K562 (cell line): ENCODE results near the gene GREB1. TPM values are rescaled to one million over a fixed set of nuclear protein-coding genes. Genes with fewer than 3 reads are reported as not detected.

ENCODE experiments used
- ATAC-seq: fragments of 200-7000 bp; cut with Tn5 transposase; 3 replicates; pipeline ENCODE4 v1.9.1; 2020; ENCODE audit warnings: moderate library complexity
- BruUV-seq: library from RNA; stranded (reverse); fragments of 400-500 nt; replicated peaks from 2 replicates; lab custom pipeline; 2021; lab: Mats Ljungman, UMichigan
- CTCF ChIA-PET: fragments of 300-600 bp; formaldehyde crosslinking; extraction: SDS; loops from one replicate; lab custom pipeline; 2021; ENCODE audit warnings: low intra/inter-chr PET ratio; lab: Yijun Ruan, JAX
- POLR2A ChIA-PET: fragments of 300-600, 350-650 bp; sonication (Branson Sonifier 250); formaldehyde crosslinking; extraction: SDS; loops from one replicate; lab custom pipeline; 2021; ENCODE audit warnings: antibody characterized with exemption, inconsistent platforms; lab: Yijun Ruan, JAX
- DNase-seq, 4 experiments: peaks; one replicate each; pipeline versions ENCODE4 v3.0.0 to v3.0.0-alpha.2; 2011 to 2018; ENCODE audit warnings: low spot score in 3 of 4, mixed read lengths in 3 of 4; ENCODE audit errors: extremely low read depth in 1 of 4
- FAIRE-seq: peaks from 2 replicates; lab custom pipeline; 2011; peaks lifted over from hg19 to GRCh38; lab: Jason Lieb, UNC
- H2AFZ ChIP-seq: 2 replicates; pipeline ENCODE4 v1.6.0; 2011; ENCODE audit warnings: low read depth, low read length, control low read depth, inconsistent platforms
- H3K27ac ChIP-seq: fragments of 200-600 bp; 3 replicates; pipeline ENCODE4 v1.8.0; 2011; ENCODE audit warnings: low read depth, mild to moderate bottlenecking, control low read depth, inconsistent platforms, low read length, moderate library complexity, mixed read lengths; ENCODE audit errors: extremely low read depth
- H3K27me3 ChIP-seq, 2 experiments: fragments of 300-600 bp in 1 of 2; 2 replicates in 1 of 2; 3 replicates in 1 of 2; pipeline versions ENCODE4 v1.6.0 to v1.8.0; 2011; ENCODE audit warnings: inconsistent platforms in 2 of 2, low read length in 2 of 2, mild to moderate bottlenecking in 1 of 2, mixed read lengths in 1 of 2, moderate library complexity in 1 of 2; ENCODE audit not compliant: control insufficient read depth in 2 of 2, insufficient read depth in 2 of 2
- H3K36me3 ChIP-seq: fragments of 300-600 bp; 3 replicates; pipeline ENCODE4 v1.8.0; 2011; ENCODE audit warnings: mild to moderate bottlenecking, low read length, inconsistent platforms; ENCODE audit not compliant: control insufficient read depth, insufficient read depth
- H3K4me1 ChIP-seq, 2 experiments: fragments of 200-600 bp in 1 of 2; replicated peaks in 1 of 2; 2 replicates in 1 of 2; 3 replicates in 1 of 2; pipeline versions ENCODE4 v1.5.1 to v1.8.0; 2011; ENCODE audit warnings: inconsistent platforms in 2 of 2, low read length in 2 of 2, mild to moderate bottlenecking in 1 of 2, mixed read lengths in 1 of 2, moderate library complexity in 1 of 2; ENCODE audit not compliant: control insufficient read depth in 2 of 2, insufficient read depth in 2 of 2
- H3K4me2 ChIP-seq: 2 replicates; pipeline ENCODE4 v1.6.1; 2011; ENCODE audit warnings: low read length, control low read depth, inconsistent platforms, mixed read lengths; ENCODE audit not compliant: insufficient read depth
- H3K4me3 ChIP-seq: fragments of 200-600 bp; sonication (generic), shearing (Covaris generic); 2 replicates; pipeline ENCODE4 v1.5.1; 2016; ENCODE audit warnings: control low read depth, inconsistent platforms
- H3K79me2 ChIP-seq: fragments of 200-600 bp; 3 replicates; pipeline ENCODE4 v1.8.0; 2011; ENCODE audit warnings: low read length, inconsistent platforms; ENCODE audit not compliant: control insufficient read depth, insufficient read depth
- H3K9ac ChIP-seq, 2 experiments: 2 replicates each; pipeline versions ENCODE4 v1.6.0 to v1.6.1; 2011; ENCODE audit warnings: low read depth in 2 of 2, low read length in 2 of 2, control low read depth in 1 of 2, inconsistent platforms in 1 of 2, mild to moderate bottlenecking in 1 of 2, mixed read lengths in 1 of 2; ENCODE audit not compliant: insufficient read depth in 1 of 2
- H3K9me1 ChIP-seq: one replicate; pipeline ENCODE4 v1.6.0; 2011; ENCODE audit warnings: inconsistent platforms, mild to moderate bottlenecking, low read length, moderate library complexity; ENCODE audit not compliant: control insufficient read depth, insufficient read depth
- H3K9me3 ChIP-seq: replicated peaks from 2 replicates; pipeline ENCODE4 v1.5.1; 2011; ENCODE audit warnings: low read depth, low read length, inconsistent platforms; ENCODE audit not compliant: control insufficient read depth, insufficient read depth
- H4K20me1 ChIP-seq: replicated peaks from 2 replicates; pipeline ENCODE4 v1.6.1; 2011; ENCODE audit warnings: low read length, inconsistent platforms, mixed read lengths; ENCODE audit not compliant: control insufficient read depth, insufficient read depth
- CAMTA2 ChIP-seq: fragments of 250-450 bp; sonication (Bioruptor Pico); conservative IDR thresholded peaks from 2 replicates; pipeline ENCODE4 v1.5.1; 2022
- CBX2 ChIP-seq: fragments of 200-600 bp; sonication (generic); IDR thresholded peaks from one replicate; pipeline ENCODE4 v1.6.1; 2012; ENCODE audit warnings: mild to moderate bottlenecking, low read length, inconsistent platforms; ENCODE audit not compliant: insufficient read depth, poor library complexity, severe bottlenecking
- FOXK2 ChIP-seq, 2 experiments: fragments of 450-650 bp; IDR thresholded peaks in 1 of 2; conservative IDR thresholded peaks in 1 of 2; 2 replicates each; pipeline ENCODE4 v1.6.1; 2016; ENCODE audit warnings: low read depth in 2 of 2, mild to moderate bottlenecking in 1 of 2
- GABPB2 ChIP-seq: fragments of 250-450 bp; sonication (Bioruptor Pico); conservative IDR thresholded peaks from 2 replicates; pipeline ENCODE4 v1.5.1; 2021; ENCODE audit warnings: mild to moderate bottlenecking
- PHF20 ChIP-seq: fragments of 450-650 bp; IDR thresholded peaks from 2 replicates; pipeline ENCODE4 v1.6.1; 2018; ENCODE audit not compliant: partially characterized antibody
- PML ChIP-seq: IDR thresholded peaks from 2 replicates; pipeline ENCODE4 v1.6.1; 2012; ENCODE audit warnings: low read length, inconsistent platforms
- WGBS: fragments of 100-300 bp; shearing (Covaris generic); methylation state at CpG from one replicate; pipeline ENCODE4 v1.1.6; 2016; ENCODE audit warnings: low coverage, mixed read lengths; ENCODE audit not compliant: insufficient coverage; ENCODE audit errors: missing lambda C conversion rate; 5-methylcytosine and 5-hydroxymethylcytosine counted together
- in situ Hi-C: fragments of 300-500 bp; cut with MboI; formaldehyde crosslinking; loops from 4 replicates; pipeline ENCODE4 v1.15.0; 2018; ENCODE audit warnings: inconsistent platforms, mixed read lengths
- intact Hi-C: fragments of 100-400 bp; cut with micrococcal nuclease; formaldehyde crosslinking; loops from 2 replicates; pipeline ENCODE4 v1.14.2; 2022
- polyA plus RNA-seq, 8 experiments: library from polyadenylated mRNA; depleted of rRNA in 4 of 8; stranded (reverse) in 5 of 8; unstranded in 3 of 8; fragments of >200 nt; fragmentation: Nextera tagmentation in 2 of 8; fragmentation: Illumina TruSeq in 1 of 8; extraction: Ambion mirVana in 2 of 8; extraction: Trizol in 1 of 8; gene quantifications; 2 replicates each; pipeline versions ENCODE4 v1.2.1 to v1.2.3, GENCODE V29; 2011 to 2014; ENCODE audit warnings: inconsistent platforms in 1 of 8, missing spikeins in 1 of 8
- total RNA-seq, 7 experiments: library from RNA; depleted of rRNA in 6 of 7; stranded (reverse); fragments of >200 nt in 6 of 7; fragmentation: Illumina TruSeq in 2 of 7; extraction: Trizol in 2 of 7; gene quantifications; 2 replicates each; pipeline versions ENCODE4 v1.2.1 to v1.2.3, GENCODE V29; 2011 to 2021; ENCODE audit warnings: low replicate concordance in 1 of 7
- TF ChIP-seq, protein P1 (sequence below): fragments of 450-650 bp; formaldehyde crosslinking; IDR thresholded peaks from 2 replicates; pipeline ENCODE4 v1.4.0; 2020; ENCODE audit warnings: mild to moderate bottlenecking, mixed read lengths

Gene GREB1
- total and polyA plus RNA-seq, 9 of the 15 experiments (the other 6 are each of a cell fraction or from before 2014, with no cell fraction given), result 0.04 to 0.86 (median 0.10) TPM; not detected in 1

DNA sequence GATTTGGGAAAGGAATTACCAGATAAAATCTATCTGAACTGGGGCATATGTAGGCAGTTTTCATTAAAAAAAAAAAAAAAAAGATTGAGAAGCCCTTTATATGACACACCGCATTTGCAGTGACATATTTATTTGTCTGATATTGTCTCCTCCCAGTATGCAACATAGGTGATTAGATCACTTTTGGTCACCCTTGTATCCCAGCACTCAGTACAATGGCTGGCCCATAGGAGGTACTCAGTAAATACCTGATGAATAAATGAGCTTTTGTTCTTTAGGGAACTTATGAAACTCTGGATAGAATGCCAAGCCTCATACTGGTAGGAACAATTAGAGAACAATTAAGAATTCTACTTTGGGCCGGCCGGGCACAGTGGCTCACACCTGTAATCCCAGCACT is 45.0 kb upstream of the GREB1 start:
- ATAC-seq (no peak), DNase-seq (no peak), FAIRE-seq (no peak)
- Histone ChIP-seq H3K27ac (no peak overlapping the region), H3K79me2 (no peaks in the 10 kb centered on the region), H3K4me3 (no peak overlapping the region), H3K4me2 (no peak overlapping the region), H4K20me1 (no peaks in the 10 kb centered on the region; the same call in 1 of the 2 replicates), H3K9me1 (no peaks in the 10 kb centered on the region), H2AFZ (no peak overlapping the region), H3K9me3 (no peaks in the 10 kb centered on the region), H3K4me1 (no peaks in the 10 kb centered on the region), H3K9ac (no peak overlapping the region), H3K36me3 (no peaks in the 10 kb centered on the region), H3K27me3 (peaks cover 21 to 36% of the 10 kb centered on the region in 2 experiments)
- BruUV-seq, result no TSS peak
- in situ Hi-C loops (loop anchor here (25.0 kb wide), 1 partner anchor 298 kb away; no protein-coding TSS in a partner anchor), intact Hi-C loops (no loop called here)
- WGBS, result 0% methylated on average over 3 of the region's 3 CpGs
- ChIA-PET CTCF (interaction anchor here (0.7 kb wide), 1 partner anchor 89 kb away, joined by 3 read pairs; no protein-coding TSS in a partner anchor), POLR2A (interaction anchor here (0.8 kb wide), 1 partner anchor 354 kb away, joined by 3 read pairs; no protein-coding TSS in a partner anchor)
- TF ChIP-seq GABPB2 (CRISPR knock-in tag) (no peak), FOXK2 (conservative IDR thresholded peaks at IDR 0.05 in 1 of 2, IDR thresholded peaks at IDR 0.05 in 1 of 2; ENCODE audit: low read depth in 2 of 2) (no peak), CAMTA2 (CRISPR knock-in tag) (no peak), PML (no peak), PHF20 (no peak), CBX2 (peak; percentile 9)
- TF ChIP-seq, protein P1, sequence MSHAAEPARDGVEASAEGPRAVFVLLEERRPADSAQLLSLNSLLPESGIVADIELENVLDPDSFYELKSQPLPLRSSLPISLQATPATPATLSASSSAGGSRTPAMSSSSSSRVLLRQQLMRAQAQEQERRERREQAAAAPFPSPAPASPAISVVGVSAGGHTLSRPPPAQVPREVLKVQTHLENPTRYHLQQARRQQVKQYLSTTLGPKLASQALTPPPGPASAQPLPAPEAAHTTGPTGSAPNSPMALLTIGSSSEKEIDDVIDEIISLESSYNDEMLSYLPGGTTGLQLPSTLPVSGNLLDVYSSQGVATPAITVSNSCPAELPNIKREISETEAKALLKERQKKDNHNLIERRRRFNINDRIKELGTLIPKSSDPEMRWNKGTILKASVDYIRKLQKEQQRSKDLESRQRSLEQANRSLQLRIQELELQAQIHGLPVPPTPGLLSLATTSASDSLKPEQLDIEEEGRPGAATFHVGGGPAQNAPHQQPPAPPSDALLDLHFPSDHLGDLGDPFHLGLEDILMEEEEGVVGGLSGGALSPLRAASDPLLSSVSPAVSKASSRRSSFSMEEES (CRISPR knock-in tag), result no peak
